GM23338 (cell line): ENCODE results near the gene NINL. TPM values are rescaled to one million over a fixed set of nuclear protein-coding genes. Genes with fewer than 3 reads are reported as not detected.

Experiments used
- ATAC-seq: fragments of 200-7000 bp; cut with Tn5 transposase; 3 replicates; pipeline ENCODE4 v1.9.1; 2020
- DNase-seq: peaks from one replicate; pipeline ENCODE4 v3.0.0-alpha.2; 2015; ENCODE audit warnings: low spot score
- H2AFZ ChIP-seq: fragments of 200-600 bp; sonication (generic); 2 replicates; pipeline ENCODE4 v1.8.0; 2016; ENCODE audit warnings: antibody characterized with exemption, mild to moderate bottlenecking, moderate library complexity
- H3F3A ChIP-seq: fragments of 200-600 bp; sonication (generic); replicated peaks from 2 replicates; pipeline ENCODE4 v1.8.0; 2017; ENCODE audit warnings: antibody characterized with exemption, mixed run types, low read depth
- H3K27ac ChIP-seq: fragments of 200-600 bp; sonication (generic); 2 replicates; pipeline ENCODE4 v1.6.1; 2016; ENCODE audit warnings: low read depth
- H3K27me3 ChIP-seq: fragments of 200-600 bp; sonication (generic); 2 replicates; pipeline ENCODE4 v1.8.0; 2016; ENCODE audit warnings: mild to moderate bottlenecking, mixed run types, moderate library complexity; ENCODE audit not compliant: insufficient read depth
- H3K36me3 ChIP-seq: fragments of 200-600 bp; sonication (generic); 2 replicates; pipeline ENCODE4 v1.8.0; 2016; ENCODE audit warnings: mild to moderate bottlenecking; ENCODE audit not compliant: insufficient read depth
- H3K4me1 ChIP-seq: fragments of 200-600 bp; sonication (generic); 2 replicates; pipeline ENCODE4 v1.8.0; 2016; ENCODE audit warnings: mild to moderate bottlenecking, moderate library complexity; ENCODE audit not compliant: insufficient read depth
- H3K4me2 ChIP-seq: fragments of 200-600 bp; sonication (generic); 2 replicates; pipeline ENCODE4 v1.7.1; 2017; ENCODE audit warnings: mixed run types
- H3K4me3 ChIP-seq: fragments of 200-600 bp; sonication (generic); 2 replicates; pipeline ENCODE4 v1.6.1; 2016; ENCODE audit warnings: mixed run types
- H3K79me2 ChIP-seq: fragments of 200-600 bp; sonication (generic); replicated peaks from 2 replicates; pipeline ENCODE4 v1.8.0; 2017; ENCODE audit warnings: mild to moderate bottlenecking; ENCODE audit not compliant: insufficient read depth
- H3K9me2 ChIP-seq: fragments of 200-600 bp; sonication (generic); 2 replicates; pipeline ENCODE4 v1.8.0; 2017; ENCODE audit not compliant: insufficient read depth
- H4K20me1 ChIP-seq: fragments of 200-600 bp; sonication (generic); replicated peaks from 2 replicates; pipeline ENCODE4 v1.8.0; 2017; ENCODE audit warnings: mild to moderate bottlenecking; ENCODE audit not compliant: insufficient read depth
- H3K27ac Mint-ChIP-seq: 2 replicates; pipeline ENCODE4 v1.8.0; 2020; ENCODE audit warnings: inconsistent platforms, mild to moderate bottlenecking, moderate library complexity, mixed read lengths
- H3K27me3 Mint-ChIP-seq: 3 replicates; pipeline ENCODE4 v1.8.0; 2022; ENCODE audit warnings: low read depth, mild to moderate bottlenecking, moderate library complexity, mixed read lengths, inconsistent platforms; ENCODE audit not compliant: insufficient read depth, poor library complexity
- H3K36me3 Mint-ChIP-seq: 3 replicates; pipeline ENCODE4 v1.8.0; 2021; ENCODE audit warnings: low read depth, mild to moderate bottlenecking, inconsistent platforms, moderate library complexity, mixed read lengths
- H3K4me1 Mint-ChIP-seq: 3 replicates; pipeline ENCODE4 v1.8.0; 2020; ENCODE audit warnings: mild to moderate bottlenecking, inconsistent platforms, mixed read lengths
- H3K4me3 Mint-ChIP-seq: 3 replicates; pipeline ENCODE4 v1.8.0; 2021; ENCODE audit warnings: moderate library complexity, mild to moderate bottlenecking, inconsistent platforms, mixed read lengths
- H3K9me3 Mint-ChIP-seq: 3 replicates; pipeline ENCODE4 v1.8.0; 2020; ENCODE audit warnings: moderate library complexity, mild to moderate bottlenecking, inconsistent platforms, mixed read lengths
- CREB1 ChIP-seq: fragments of 250-450 bp; sonication (Bioruptor Pico); IDR thresholded peaks from 2 replicates; pipeline ENCODE4 v1.5.0; 2020; ENCODE audit warnings: low read depth, mild to moderate bottlenecking, moderate library complexity
- EZH2phosphoT487 ChIP-seq: fragments of 200-600 bp; sonication (generic); IDR thresholded peaks from one replicate; pipeline ENCODE4 v1.8.1; 2018; ENCODE audit warnings: antibody characterized with exemption; ENCODE audit not compliant: unreplicated experiment
- NANOG ChIP-seq: IDR thresholded peaks from 2 replicates; pipeline ENCODE4 v1.6.1; 2016; ENCODE audit warnings: antibody characterized with exemption, borderline replicate concordance
- STAT1 ChIP-seq: IDR thresholded peaks from one replicate; pipeline ENCODE4 v1.6.1; 2016; ENCODE audit warnings: antibody characterized with exemption; ENCODE audit not compliant: unreplicated experiment
- ZNF331 ChIP-seq: fragments of 250-450 bp; sonication (Bioruptor Pico); IDR thresholded peaks from 2 replicates; pipeline ENCODE4 v1.5.0; 2020; ENCODE audit warnings: low read depth, mild to moderate bottlenecking, moderate library complexity
- polyA plus RNA-seq: library from polyadenylated mRNA; unstranded; fragments of >200 nt; fragmentation: Nextera tagmentation; extraction: Ambion mirVana; gene quantifications from 2 replicates; pipeline ENCODE4 v1.2.1, GENCODE V29; 2016
- total RNA-seq: library from RNA; depleted of rRNA; stranded (reverse); fragments of >200 nt; shearing (Covaris generic); gene quantifications from 2 replicates; pipeline ENCODE4 v1.2.3, GENCODE V29; 2014
- TF ChIP-seq, protein P1 (sequence below), 2 experiments: fragments of 200-600 bp in 1 of 2; sonication (generic) in 1 of 2; conservative IDR thresholded peaks; 2 replicates each; pipeline versions ENCODE4 v1.5.1 to v1.6.1; 2016 to 2017; ENCODE audit warnings: antibody characterized with exemption in 2 of 2, low read depth in 2 of 2, mild to moderate bottlenecking in 2 of 2, moderate library complexity in 1 of 2

NINL gene
- total and polyA plus RNA-seq, 2 experiments from 2014 or later: 18.0 to 31.2 TPM

GRCh38 chr20:25541676-25542075 is 43.7 kb downstream of the NINL start (continued):
- TF ChIP-seq ZNF331 (CRISPR knock-in tag): no peak
- TF ChIP-seq NANOG: no peak
- no peak for TF ChIP-seq STAT1
- TF ChIP-seq, protein P1, sequence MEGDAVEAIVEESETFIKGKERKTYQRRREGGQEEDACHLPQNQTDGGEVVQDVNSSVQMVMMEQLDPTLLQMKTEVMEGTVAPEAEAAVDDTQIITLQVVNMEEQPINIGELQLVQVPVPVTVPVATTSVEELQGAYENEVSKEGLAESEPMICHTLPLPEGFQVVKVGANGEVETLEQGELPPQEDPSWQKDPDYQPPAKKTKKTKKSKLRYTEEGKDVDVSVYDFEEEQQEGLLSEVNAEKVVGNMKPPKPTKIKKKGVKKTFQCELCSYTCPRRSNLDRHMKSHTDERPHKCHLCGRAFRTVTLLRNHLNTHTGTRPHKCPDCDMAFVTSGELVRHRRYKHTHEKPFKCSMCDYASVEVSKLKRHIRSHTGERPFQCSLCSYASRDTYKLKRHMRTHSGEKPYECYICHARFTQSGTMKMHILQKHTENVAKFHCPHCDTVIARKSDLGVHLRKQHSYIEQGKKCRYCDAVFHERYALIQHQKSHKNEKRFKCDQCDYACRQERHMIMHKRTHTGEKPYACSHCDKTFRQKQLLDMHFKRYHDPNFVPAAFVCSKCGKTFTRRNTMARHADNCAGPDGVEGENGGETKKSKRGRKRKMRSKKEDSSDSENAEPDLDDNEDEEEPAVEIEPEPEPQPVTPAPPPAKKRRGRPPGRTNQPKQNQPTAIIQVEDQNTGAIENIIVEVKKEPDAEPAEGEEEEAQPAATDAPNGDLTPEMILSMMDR (conservative IDR thresholded peaks at IDR 0.05; ENCODE audit: low read depth in 2 of 2): no peak

- peaks cover 15% of the 10 kb centered on the region for H4K20me1 ChIP-seq
- H3K4me2 ChIP-seq: 0 out of 2 replicates have a peak overlapping the region, but pooled peaks have one; percentile 23
- peak; percentile 86 for DNase-seq
- Mint-ChIP-seq H3K27me3 (peaks cover 2% of the 10 kb centered on the region), H3K9me3 (no peaks in the 10 kb centered on the region; the same call in 2 of the 3 replicates), H3K4me1 (peaks cover 56% of the 10 kb centered on the region), H3K27ac (peak overlapping the region; percentile 96), H3K36me3 (peaks cover 11% of the 10 kb centered on the region; the same call in 2 of the 3 replicates), H3K4me3 (peak overlapping the region; percentile 32; the same call in 1 of the 3 replicates)
- H3K27ac ChIP-seq: peak overlapping the region; percentile 59; the same call in 1 of the 2 replicates
- no peaks in the 10 kb centered on the region for H3K9me2 ChIP-seq
- no peaks in the 10 kb centered on the region for H3K27me3 ChIP-seq
- H2AFZ ChIP-seq: no peak overlapping the region
- H3K4me1 ChIP-seq: peaks cover 26% of the 10 kb centered on the region
- no peak overlapping the region for H3K4me3 ChIP-seq
- H3F3A ChIP-seq: no peaks in the 10 kb centered on the region
- H3K79me2 ChIP-seq: peaks cover 56% of the 10 kb centered on the region
- TF ChIP-seq EZH2phosphoT487 (no peak), CREB1 (CRISPR knock-in tag) (peak; percentile 71)
- TF ChIP-seq, protein P1 (conservative IDR thresholded peaks at IDR 0.05; ENCODE audit: low read depth in 2 of 2): peak; percentile 27 to 48
- ATAC-seq: peak; percentile 74
- H3K36me3 ChIP-seq: no peaks in the 10 kb centered on the region
Measured at GRCh38 chr20:25539742-25540672, 45.3 kb downstream of the NINL start.
